Measurements from ENCODE around the gene CCNY.

The CCNY gene

DNA sequence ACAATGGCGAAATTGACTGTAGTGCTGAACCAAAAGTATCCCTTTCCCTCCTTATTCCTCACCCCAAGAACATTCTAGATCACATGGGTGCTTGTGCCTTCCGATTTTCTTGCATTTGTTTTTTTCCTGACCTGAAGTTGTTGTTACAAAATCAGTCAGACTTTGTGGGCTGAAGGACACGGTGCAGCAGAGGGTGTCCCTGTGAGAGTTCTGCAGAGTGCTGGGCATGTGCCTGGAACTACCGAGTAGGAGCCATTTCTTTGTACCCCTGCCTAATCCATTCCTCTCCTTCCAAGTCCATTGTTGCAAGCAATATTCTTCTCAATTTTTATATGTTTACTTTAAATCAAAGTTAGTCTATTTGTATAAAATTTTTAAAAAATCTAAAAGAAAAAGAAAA, 233.5 kb downstream of the CCNY start:
- Histone ChIP-seq H3K4me3 (ENCODE audit: low read depth in 1 of 2, low read length in 1 of 2) (no peak overlapping the region), H3K4me1 (ENCODE audit: control insufficient read depth in 1 of 2, insufficient read depth in 1 of 2, low read depth in 1 of 2, low read length in 1 of 2) (peaks cover under 1 to 1% of the 10 kb centered on the region in 2 experiments), H3K27ac (no peak overlapping the region), H3K36me3 (peaks cover 68% of the 10 kb centered on the region), H3K27me3 (no peaks in the 10 kb centered on the region), H3K9me3 (no peaks in the 10 kb centered on the region)
- TF ChIP-seq, protein P1, sequence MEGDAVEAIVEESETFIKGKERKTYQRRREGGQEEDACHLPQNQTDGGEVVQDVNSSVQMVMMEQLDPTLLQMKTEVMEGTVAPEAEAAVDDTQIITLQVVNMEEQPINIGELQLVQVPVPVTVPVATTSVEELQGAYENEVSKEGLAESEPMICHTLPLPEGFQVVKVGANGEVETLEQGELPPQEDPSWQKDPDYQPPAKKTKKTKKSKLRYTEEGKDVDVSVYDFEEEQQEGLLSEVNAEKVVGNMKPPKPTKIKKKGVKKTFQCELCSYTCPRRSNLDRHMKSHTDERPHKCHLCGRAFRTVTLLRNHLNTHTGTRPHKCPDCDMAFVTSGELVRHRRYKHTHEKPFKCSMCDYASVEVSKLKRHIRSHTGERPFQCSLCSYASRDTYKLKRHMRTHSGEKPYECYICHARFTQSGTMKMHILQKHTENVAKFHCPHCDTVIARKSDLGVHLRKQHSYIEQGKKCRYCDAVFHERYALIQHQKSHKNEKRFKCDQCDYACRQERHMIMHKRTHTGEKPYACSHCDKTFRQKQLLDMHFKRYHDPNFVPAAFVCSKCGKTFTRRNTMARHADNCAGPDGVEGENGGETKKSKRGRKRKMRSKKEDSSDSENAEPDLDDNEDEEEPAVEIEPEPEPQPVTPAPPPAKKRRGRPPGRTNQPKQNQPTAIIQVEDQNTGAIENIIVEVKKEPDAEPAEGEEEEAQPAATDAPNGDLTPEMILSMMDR (IDR thresholded peaks at IDR 0.05): no peak

DNA sequence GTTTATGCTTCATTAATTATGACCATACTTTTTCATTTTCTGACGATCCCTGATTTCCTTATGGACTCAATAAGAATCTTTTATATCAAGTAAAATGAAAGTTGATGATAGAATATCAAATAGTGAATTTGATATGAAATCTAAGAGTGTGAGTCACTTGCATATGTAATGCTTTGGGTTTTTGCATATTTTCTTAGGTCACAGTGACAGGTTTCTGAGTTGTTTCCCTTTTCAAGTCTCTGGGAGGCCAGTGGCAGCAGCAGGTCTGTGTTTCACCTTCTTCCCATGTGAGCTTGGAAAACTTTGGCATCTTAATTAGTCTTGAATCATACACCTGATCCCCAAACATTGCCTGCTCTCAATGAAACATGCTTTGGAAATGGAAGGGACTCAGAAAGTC, 234.1 kb downstream of the CCNY start:
- TF ChIP-seq, protein P1 (IDR thresholded peaks at IDR 0.05): no peak
- H3K27me3 ChIP-seq: no peaks in the 10 kb centered on the region
- peaks cover 72% of the 10 kb centered on the region for H3K36me3 ChIP-seq
- no peaks in the 10 kb centered on the region for H3K9me3 ChIP-seq
- H3K4me3 ChIP-seq (ENCODE audit: low read depth in 1 of 2, low read length in 1 of 2): no peak overlapping the region
- no peak overlapping the region for H3K27ac ChIP-seq
- no peaks in the 10 kb centered on the region for H3K4me1 ChIP-seq (ENCODE audit: control insufficient read depth in 1 of 2, insufficient read depth in 1 of 2, low read depth in 1 of 2, low read length in 1 of 2)

DNA sequence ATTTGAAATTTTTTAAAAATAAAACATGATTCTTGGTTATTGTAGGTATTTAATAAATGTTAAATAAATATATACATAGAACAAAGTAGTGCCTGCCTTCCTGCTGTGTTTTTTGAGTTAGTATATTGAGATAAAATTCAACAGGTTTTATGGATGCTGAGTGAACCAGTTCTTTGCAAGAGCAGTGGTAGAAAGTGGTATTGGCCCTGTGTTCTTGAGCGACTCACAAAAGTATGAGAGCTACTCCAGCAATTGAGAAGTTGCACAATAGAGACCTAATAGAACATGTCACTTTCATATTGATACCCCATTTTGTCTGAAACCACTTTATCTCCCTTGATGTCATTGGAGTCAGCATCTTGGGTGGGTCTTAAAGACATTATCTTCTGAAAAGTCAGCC, 236.3 kb downstream of the CCNY start:
- TF ChIP-seq, protein P1 (IDR thresholded peaks at IDR 0.05): no peak
- H3K4me1 ChIP-seq (ENCODE audit: control insufficient read depth in 1 of 2, insufficient read depth in 1 of 2, low read depth in 1 of 2, low read length in 1 of 2): no peaks in the 10 kb centered on the region
- H3K4me3 ChIP-seq (ENCODE audit: low read depth in 1 of 2, low read length in 1 of 2): no peak overlapping the region
- H3K27ac ChIP-seq: no peak overlapping the region
- H3K27me3 ChIP-seq: no peaks in the 10 kb centered on the region
- H3K36me3 ChIP-seq: peaks cover 59% of the 10 kb centered on the region
- H3K9me3 ChIP-seq: no peaks in the 10 kb centered on the region

DNA sequence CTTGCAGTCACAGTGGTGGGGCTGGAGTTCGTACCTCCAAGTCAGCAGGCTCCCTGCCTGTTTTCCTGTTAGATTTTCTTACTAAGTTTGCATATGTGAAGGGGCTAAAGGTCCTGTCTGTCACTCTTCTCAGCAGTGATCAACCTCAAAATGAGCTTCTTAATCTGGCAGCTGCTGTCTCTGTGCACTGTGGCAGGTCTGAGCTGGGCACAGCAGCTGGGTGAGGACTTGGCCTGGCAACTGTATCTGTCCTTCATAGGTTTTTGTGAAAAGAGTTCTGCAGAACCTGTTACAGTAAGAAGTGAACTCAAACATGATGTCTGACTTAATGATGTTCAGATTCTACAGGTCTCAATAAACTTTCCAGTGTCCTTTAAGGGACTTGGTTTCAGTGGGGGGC, 237.5 kb downstream of the CCNY start:
- H3K4me1 ChIP-seq (ENCODE audit: control insufficient read depth in 1 of 2, insufficient read depth in 1 of 2, low read depth in 1 of 2, low read length in 1 of 2): no peaks in the 10 kb centered on the region
- no peak overlapping the region for H3K27ac ChIP-seq

DNA sequence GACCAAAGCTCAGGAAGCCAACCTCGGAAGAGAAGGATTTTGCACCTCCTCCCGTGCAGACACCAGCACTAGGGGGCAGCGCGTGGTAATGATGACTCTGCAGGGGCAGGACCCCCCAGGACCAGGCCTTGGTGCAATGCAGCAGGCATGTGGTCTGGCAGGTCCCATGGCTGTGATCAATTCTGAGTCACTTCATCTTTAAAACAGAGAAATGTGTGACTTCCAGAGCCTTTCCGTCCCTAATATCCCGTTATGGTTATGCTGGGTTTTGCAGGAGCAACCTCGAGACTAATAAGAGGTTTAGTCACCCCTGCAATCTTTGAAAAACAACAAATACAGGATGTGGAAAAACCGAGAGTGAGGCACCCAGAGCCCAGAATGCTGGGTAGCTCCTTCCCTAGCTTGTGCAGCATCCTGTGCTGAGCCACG, 238.6 kb downstream of the CCNY start:
- H3K4me3 ChIP-seq (ENCODE audit: low read depth in 1 of 2, low read length in 1 of 2): no peak overlapping the region
- no peaks in the 10 kb centered on the region for H3K4me1 ChIP-seq (ENCODE audit: control insufficient read depth in 1 of 2, insufficient read depth in 1 of 2, low read depth in 1 of 2, low read length in 1 of 2)
- no peaks in the 10 kb centered on the region for H3K9me3 ChIP-seq
- TF ChIP-seq, protein P1 (IDR thresholded peaks at IDR 0.05): no peak
- peaks cover 12% of the 10 kb centered on the region for H3K27me3 ChIP-seq
- no peak overlapping the region for H3K27ac ChIP-seq
- H3K36me3 ChIP-seq: peaks cover 35% of the 10 kb centered on the region

More for the DNA sequence above, 237.5 kb downstream of the CCNY start:
- Histone ChIP-seq H3K27me3 (peaks cover 5% of the 10 kb centered on the region), H3K36me3 (peaks cover 47% of the 10 kb centered on the region), H3K9me3 (no peaks in the 10 kb centered on the region), H3K4me3 (ENCODE audit: low read depth in 1 of 2, low read length in 1 of 2) (no peak overlapping the region)
- TF ChIP-seq, protein P1 (IDR thresholded peaks at IDR 0.05): no peak

DNA sequence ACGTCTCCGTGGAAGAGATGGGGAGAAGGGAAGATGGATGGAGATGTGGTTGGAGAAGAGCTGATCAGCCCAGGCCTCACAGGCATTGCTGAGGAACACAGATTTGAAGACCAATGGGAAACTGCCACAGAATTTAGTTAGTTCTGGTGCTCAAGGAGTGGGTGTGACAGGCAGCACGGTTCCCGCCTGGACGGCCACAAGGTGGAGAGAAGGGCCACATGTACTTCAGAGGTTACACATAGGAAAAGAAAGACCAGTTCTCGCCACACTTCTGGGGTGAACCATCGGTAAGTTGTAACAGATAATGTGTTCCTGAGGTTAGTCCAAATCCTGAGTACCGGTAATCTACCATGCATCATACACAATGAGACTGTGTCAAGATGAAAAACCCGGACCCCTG, 239.3 kb downstream of the CCNY start:
- Histone ChIP-seq H3K4me3 (ENCODE audit: low read depth in 1 of 2, low read length in 1 of 2) (no peak overlapping the region), H3K9me3 (no peaks in the 10 kb centered on the region), H3K4me1 (ENCODE audit: control insufficient read depth in 1 of 2, insufficient read depth in 1 of 2, low read depth in 1 of 2, low read length in 1 of 2) (no peaks in the 10 kb centered on the region), H3K27me3 (peaks cover 12% of the 10 kb centered on the region), H3K27ac (no peak overlapping the region), H3K36me3 (peaks cover 29% of the 10 kb centered on the region)
- TF ChIP-seq, protein P1 (IDR thresholded peaks at IDR 0.05): no peak

Measured in neutrophil (primary cell).